Neural crest cell (in vitro differentiated cells): ENCODE data around the gene SNAPC4. TPM values are rescaled to one million over a fixed set of nuclear protein-coding genes. Genes with fewer than 3 reads are reported as not detected.

ENCODE experiments used
- DNase-seq: peaks from one replicate; pipeline ENCODE4 v3.0.0; 2021; ENCODE audit warnings: low read depth, mixed read lengths, low spot score
- H3K27ac Mint-ChIP-seq: one replicate; pipeline ENCODE4 v1.8.0; 2021; ENCODE audit warnings: mild to moderate bottlenecking, mixed read lengths; ENCODE audit not compliant: unreplicated experiment
- H3K27me3 Mint-ChIP-seq: 2 replicates; pipeline ENCODE4 v1.8.0; 2021; ENCODE audit warnings: low read depth, mild to moderate bottlenecking, mixed read lengths
- H3K36me3 Mint-ChIP-seq: 2 replicates; pipeline ENCODE4 v1.8.0; 2021; ENCODE audit warnings: low read depth, mild to moderate bottlenecking, mixed read lengths
- H3K4me1 Mint-ChIP-seq: 2 replicates; pipeline ENCODE4 v1.8.0; 2021; ENCODE audit warnings: mixed read lengths
- H3K4me3 Mint-ChIP-seq: one replicate; pipeline ENCODE4 v1.8.0; 2021; ENCODE audit warnings: mild to moderate bottlenecking, mixed read lengths
- H3K9me3 Mint-ChIP-seq: 2 replicates; pipeline ENCODE4 v1.8.0; 2021; ENCODE audit warnings: mixed read lengths
- total RNA-seq: library from RNA; stranded (reverse); gene quantifications from 2 replicates; pipeline ENCODE4 v1.2.1, GENCODE V29; 2021
- TF ChIP-seq, protein P1 (sequence below): fragments of 200-600 bp; sonication (generic); conservative IDR thresholded peaks from 2 replicates; pipeline ENCODE4 v1.5.0; 2021; ENCODE audit warnings: antibody characterized with exemption, mild to moderate bottlenecking

Gene SNAPC4
- total RNA-seq, 1 donor from 2014 or later: 19.0 TPM

DNA sequence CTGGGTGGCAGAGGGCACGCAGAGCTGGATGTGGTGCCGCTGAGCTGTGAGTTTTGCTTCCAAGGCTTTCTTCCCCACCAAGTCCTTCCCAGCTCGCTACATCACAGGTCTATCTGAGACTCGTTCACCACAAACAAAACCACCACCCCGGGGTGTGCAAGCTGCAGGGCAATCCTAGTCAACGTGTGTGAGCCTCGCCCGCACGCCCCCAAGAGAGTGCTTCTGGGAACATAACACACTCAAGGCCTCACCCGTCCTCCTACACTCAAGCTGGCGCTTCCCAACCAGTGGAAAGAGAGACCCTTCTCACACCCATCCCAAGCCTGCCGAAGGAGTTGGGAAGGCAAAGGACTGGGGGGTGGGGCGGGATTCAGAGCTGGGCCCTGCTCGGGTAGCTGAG, 10.6 kb downstream of the SNAPC4 start:
- TF ChIP-seq, protein P1, sequence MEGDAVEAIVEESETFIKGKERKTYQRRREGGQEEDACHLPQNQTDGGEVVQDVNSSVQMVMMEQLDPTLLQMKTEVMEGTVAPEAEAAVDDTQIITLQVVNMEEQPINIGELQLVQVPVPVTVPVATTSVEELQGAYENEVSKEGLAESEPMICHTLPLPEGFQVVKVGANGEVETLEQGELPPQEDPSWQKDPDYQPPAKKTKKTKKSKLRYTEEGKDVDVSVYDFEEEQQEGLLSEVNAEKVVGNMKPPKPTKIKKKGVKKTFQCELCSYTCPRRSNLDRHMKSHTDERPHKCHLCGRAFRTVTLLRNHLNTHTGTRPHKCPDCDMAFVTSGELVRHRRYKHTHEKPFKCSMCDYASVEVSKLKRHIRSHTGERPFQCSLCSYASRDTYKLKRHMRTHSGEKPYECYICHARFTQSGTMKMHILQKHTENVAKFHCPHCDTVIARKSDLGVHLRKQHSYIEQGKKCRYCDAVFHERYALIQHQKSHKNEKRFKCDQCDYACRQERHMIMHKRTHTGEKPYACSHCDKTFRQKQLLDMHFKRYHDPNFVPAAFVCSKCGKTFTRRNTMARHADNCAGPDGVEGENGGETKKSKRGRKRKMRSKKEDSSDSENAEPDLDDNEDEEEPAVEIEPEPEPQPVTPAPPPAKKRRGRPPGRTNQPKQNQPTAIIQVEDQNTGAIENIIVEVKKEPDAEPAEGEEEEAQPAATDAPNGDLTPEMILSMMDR: no peak
- Mint-ChIP-seq H3K9me3 (no peaks in the 10 kb centered on the region), H3K27me3 (no peaks in the 10 kb centered on the region), H3K4me1 (no peaks in the 10 kb centered on the region), H3K27ac (no peak overlapping the region), H3K4me3 (no peak overlapping the region), H3K36me3 (peaks cover 17% of the 10 kb centered on the region)
- DNase-seq: no peak

DNA sequence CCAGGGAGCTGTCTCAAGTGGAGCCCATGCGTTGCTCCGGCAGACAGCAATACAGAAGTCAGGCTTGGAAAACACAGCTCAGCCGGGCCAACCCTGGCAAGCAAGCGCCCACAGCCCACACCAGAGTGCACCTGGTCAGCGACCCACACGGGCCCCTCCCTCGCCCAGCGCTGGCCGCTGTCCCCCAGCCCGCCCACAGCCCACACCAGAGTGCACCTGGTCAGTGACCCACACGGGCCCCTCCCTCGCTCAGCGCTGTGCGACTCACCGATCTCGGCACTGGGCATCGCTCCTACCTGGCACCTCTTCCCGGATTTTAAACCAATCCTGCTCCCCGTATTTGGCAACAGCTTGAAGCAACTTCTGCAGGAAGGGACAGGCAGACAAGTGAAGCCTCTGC, 12.8 kb downstream of the SNAPC4 start:
- no peak overlapping the region for H3K4me3 Mint-ChIP-seq
- H3K4me1 Mint-ChIP-seq: no peaks in the 10 kb centered on the region
- H3K27ac Mint-ChIP-seq: no peak overlapping the region
- TF ChIP-seq, protein P1: no peak
- no peaks in the 10 kb centered on the region for H3K27me3 Mint-ChIP-seq
- no peak for DNase-seq
- no peaks in the 10 kb centered on the region for H3K9me3 Mint-ChIP-seq
- peaks cover 17% of the 10 kb centered on the region for H3K36me3 Mint-ChIP-seq

- Mint-ChIP-seq H3K4me1 (no peaks in the 10 kb centered on the region), H3K27ac (no peak overlapping the region), H3K4me3 (no peak overlapping the region), H3K27me3 (no peaks in the 10 kb centered on the region), H3K36me3 (peaks cover 14% of the 10 kb centered on the region), H3K9me3 (no peaks in the 10 kb centered on the region)
- no peak for DNase-seq
- TF ChIP-seq, protein P1: no peak
These were observed 14.0 kb downstream of the SNAPC4 start for GRCh38 chr9:136386018-136386417.

GRCh38 chr9:136385015-136385414, 15.0 kb downstream of the SNAPC4 start:
- DNase-seq: no peak
- H3K4me3 Mint-ChIP-seq: no peak overlapping the region
- H3K36me3 Mint-ChIP-seq: peaks cover 14% of the 10 kb centered on the region

GRCh38 chr9:136383436-136383835, 16.5 kb downstream of the SNAPC4 start:
- Mint-ChIP-seq H3K36me3 (peaks cover 11% of the 10 kb centered on the region), H3K4me3 (no peak overlapping the region), H3K9me3 (no peaks in the 10 kb centered on the region), H3K27ac (no peak overlapping the region), H3K4me1 (no peaks in the 10 kb centered on the region), H3K27me3 (no peaks in the 10 kb centered on the region)
- TF ChIP-seq, protein P1: no peak
- no peak for DNase-seq

More at GRCh38 chr9:136385015-136385414, 15.0 kb downstream of the SNAPC4 start:
- Mint-ChIP-seq H3K27me3 (no peaks in the 10 kb centered on the region), H3K4me1 (no peaks in the 10 kb centered on the region), H3K27ac (peak overlapping the region; percentile 29), H3K9me3 (no peaks in the 10 kb centered on the region)
- TF ChIP-seq, protein P1: no peak
